ENCODE measurements around the gene TNS2. TPM values are rescaled to one million over a fixed set of nuclear protein-coding genes. Genes with fewer than 3 reads are reported as not detected.

The TNS2 gene
- total RNA-seq, 6 experiments from 2014 or later = 50.5 to 139 (median 86.9) TPM

DNA sequence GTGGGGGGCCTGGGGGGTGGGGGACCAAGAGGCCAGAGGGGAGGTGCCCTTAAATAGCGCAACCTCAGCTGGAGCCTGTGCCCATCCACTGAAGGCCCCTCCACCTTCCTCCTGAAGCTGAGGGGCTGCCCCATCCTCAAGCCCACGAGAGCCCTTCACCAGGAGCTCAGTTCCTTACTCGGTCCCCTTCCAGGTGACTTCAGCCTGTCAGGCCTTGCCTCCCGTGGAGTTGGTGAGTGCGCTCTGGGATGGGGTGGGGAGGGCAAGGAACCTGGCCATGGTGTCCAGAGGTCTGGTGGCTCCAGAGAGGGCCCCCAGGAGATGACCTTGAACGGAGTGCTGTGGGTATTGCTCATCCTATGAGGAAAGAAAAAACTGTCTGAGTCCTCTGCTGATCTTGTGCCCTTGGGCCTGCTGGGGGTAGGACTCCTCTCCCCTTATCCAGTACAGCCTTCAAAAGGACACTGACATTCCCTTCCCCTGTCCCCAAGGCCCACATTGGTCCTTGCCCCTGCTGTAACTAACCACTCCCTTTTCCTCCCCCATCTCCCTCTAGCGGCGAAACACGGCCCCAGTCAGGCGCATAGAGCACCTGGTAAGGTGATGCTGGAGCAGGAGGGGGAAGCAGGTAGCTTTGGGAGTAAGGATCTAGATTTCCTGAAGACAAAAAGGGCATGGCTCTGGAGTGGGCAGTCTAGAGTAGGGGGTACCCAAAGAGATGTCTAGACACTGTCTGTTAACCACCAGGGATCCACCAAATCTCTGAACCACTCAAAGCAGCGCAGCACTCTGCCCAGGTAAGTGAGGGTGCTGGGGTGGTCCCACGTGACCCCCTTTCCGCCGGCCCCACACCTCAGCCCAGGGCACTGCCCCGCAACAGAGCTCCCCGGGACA, 3.6 kb downstream of the TNS2 start:
- H3K4me3 ChIP-seq = peak overlapping the region; percentile 22 to 74 (median 42)
- H3K4me1 ChIP-seq = peaks cover 0 to 38% (median 18%) of the 10 kb centered on the region in 4 donors
- intact Hi-C loops (cut with DNase I) = no loop called here

GRCh38 chr12:53054112-53054878, 4.4 kb downstream of the TNS2 start:
- H3K4me3 ChIP-seq = peak overlapping the region; percentile 22 to 74 (median 42)
- peaks cover 0 to 36% (median 17%) of the 10 kb centered on the region in 4 donors for H3K36me3 ChIP-seq
- peak in 1 of 4 donors; percentile 18 for TF ChIP-seq CTCF (IDR thresholded peaks at IDR 0.05)
- peak; percentile 72 for TF ChIP-seq POLR2A (IDR thresholded peaks at IDR 0.05)
- ATAC-seq (peak; percentile 66 to 80 (median 72)), DNase-seq (peak; percentile 96 to 99 (median 98))
- WGBS (ENCODE audit: insufficient coverage, low coverage, low lambda C conversion rate, missing lambda C conversion rate) = 17% methylated on average over 9 of the region's 48 CpGs
- no peaks in the 10 kb centered on the region for H3K9me3 ChIP-seq
- peaks cover 0 to 34% (median 13%) of the 10 kb centered on the region in 4 donors for H3K4me1 ChIP-seq
- H3K27me3 ChIP-seq = no peaks in the 10 kb centered on the region
- peak overlapping the region; percentile 95 to 98 (median 97) for H3K27ac ChIP-seq
- intact Hi-C loops (cut with DNase I) = no loop called here

More for the DNA sequence above, 3.6 kb downstream of the TNS2 start:
- H3K27ac ChIP-seq = peak overlapping the region; percentile 95 to 98 (median 97)
- peaks cover 0 to 33% (median 14%) of the 10 kb centered on the region in 4 donors for H3K36me3 ChIP-seq
- DNase-seq (peak in 2 of 3 donors; percentile 70 to 79), ATAC-seq (peak; percentile 1 to 10 (median 6))
- TF ChIP-seq POLR2A (IDR thresholded peaks at IDR 0.05) = no peak
- TF ChIP-seq CTCF (IDR thresholded peaks at IDR 0.05) = peak; percentile 55 to 62 (median 58)
- H3K27me3 ChIP-seq = no peaks in the 10 kb centered on the region
- 0% methylated on average over 4 of the region's 16 CpGs for WGBS (ENCODE audit: insufficient coverage, low coverage, low lambda C conversion rate, missing lambda C conversion rate)
- H3K9me3 ChIP-seq = no peaks in the 10 kb centered on the region

DNA sequence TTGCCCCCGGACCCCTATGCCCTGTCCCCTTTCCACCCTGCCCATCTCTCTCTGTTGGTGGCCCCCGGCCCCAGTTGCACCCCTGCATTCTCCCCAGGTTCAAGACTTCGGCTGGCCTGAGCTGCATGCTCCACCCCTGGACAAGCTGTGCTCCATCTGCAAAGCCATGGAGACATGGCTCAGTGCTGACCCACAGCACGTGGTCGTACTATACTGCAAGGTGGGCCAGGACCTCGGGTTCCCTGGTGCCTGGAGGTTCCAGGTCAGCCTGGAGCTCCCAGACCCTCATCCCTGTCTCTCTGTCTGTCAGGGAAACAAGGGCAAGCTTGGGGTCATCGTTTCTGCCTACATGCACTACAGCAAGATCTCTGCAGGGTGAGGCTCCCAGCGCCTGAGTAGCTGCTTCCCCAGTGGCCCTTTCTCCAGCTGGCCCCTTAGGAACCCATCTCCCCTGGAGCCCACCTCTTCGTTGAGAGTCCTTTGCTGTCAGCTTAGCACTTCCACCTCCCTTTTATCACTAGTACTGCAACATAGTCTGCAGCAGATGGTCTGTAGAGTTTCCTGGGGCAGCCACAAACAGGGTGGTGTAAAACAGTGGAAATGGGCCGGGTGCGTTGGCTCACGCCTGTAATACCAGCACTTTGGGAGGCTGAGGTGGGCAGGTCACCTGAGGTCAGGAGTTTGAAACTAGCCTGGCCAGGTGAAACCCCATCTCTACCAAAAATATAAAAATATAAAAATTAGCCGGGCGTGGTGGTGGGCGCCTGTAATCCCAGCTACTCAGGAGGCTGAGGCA, 5.8 kb downstream of the TNS2 start:
- ATAC-seq = no peak
- H3K27ac ChIP-seq = no peak overlapping the region

More for the DNA sequence above, 5.8 kb downstream of the TNS2 start:
- Histone ChIP-seq H3K36me3 (peaks cover 0 to 48% (median 23%) of the 10 kb centered on the region in 4 donors), H3K27me3 (no peaks in the 10 kb centered on the region), H3K4me1 (peaks cover 0 to 43% (median 15%) of the 10 kb centered on the region in 4 donors), H3K4me3 (no peak overlapping the region), H3K9me3 (no peaks in the 10 kb centered on the region)
- TF ChIP-seq POLR2A (IDR thresholded peaks at IDR 0.05) = no peak
- no peak for TF ChIP-seq CTCF (IDR thresholded peaks at IDR 0.05)
- DNase-seq = peak in 2 of 3 donors; percentile 47 to 49
- intact Hi-C loops (cut with DNase I) = no loop called here
- WGBS (ENCODE audit: insufficient coverage, low coverage, low lambda C conversion rate, missing lambda C conversion rate) = 77% methylated on average over 10 of the region's 15 CpGs

Data from right lobe of liver (tissue), 6 donors.